ENCODE data around the gene DRC1. TPM values are rescaled to one million over a fixed set of nuclear protein-coding genes. Genes with fewer than 3 reads are reported as not detected.

DRC1 gene
- polyA plus RNA-seq, 1 of the 3 experiments (the other 2 are of a cell fraction): 0.18 TPM

DNA sequence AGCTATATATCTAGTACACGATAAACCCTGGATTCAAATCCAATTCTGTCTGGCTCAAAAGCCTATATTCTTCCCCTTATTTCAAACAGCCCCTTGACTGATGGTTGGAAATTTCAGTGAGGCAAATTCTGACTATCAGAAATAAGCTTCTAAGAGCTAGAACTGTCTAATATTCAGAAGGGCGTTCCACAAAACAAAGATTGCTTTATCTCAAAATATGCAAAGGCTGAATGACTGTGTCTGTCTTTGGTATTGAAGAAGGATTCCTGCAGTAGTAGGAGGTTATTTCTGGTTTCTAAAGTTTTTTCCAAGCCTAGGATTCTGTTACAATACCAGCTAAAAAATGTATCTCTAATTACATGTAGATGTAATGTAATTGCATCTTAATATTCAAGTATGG, 31.1 kb downstream of the DRC1 start (continued):
- TF ChIP-seq, protein P1, sequence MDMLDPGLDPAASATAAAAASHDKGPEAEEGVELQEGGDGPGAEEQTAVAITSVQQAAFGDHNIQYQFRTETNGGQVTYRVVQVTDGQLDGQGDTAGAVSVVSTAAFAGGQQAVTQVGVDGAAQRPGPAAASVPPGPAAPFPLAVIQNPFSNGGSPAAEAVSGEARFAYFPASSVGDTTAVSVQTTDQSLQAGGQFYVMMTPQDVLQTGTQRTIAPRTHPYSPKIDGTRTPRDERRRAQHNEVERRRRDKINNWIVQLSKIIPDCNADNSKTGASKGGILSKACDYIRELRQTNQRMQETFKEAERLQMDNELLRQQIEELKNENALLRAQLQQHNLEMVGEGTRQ (IDR thresholded peaks at IDR 0.05; ENCODE audit: borderline replicate concordance, low read depth, low read length): no peak
- TF ChIP-seq EP300 (IDR thresholded peaks at IDR 0.05; ENCODE audit: borderline replicate concordance in 1 of 2, low read depth in 1 of 2, low read length in 1 of 2): no peak

DNA sequence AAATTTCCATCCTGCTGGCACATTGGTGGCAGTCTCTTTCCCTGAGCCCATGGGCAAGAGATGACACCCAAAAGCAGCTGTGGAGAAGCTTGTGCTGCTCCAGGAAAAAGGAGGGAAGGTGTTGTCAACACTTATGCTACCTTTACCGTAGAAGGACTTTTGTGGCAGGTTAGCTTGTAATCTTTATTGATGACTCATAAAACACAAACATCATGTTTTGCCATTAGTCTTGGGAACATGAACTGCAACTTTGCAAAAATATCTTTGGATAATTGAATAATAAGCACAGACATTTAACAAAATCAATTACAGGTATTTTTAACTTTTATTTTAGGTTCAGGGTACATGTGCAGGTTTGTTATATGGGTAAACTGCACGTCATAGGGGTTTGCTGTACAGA, 33.4 kb downstream of the DRC1 start:
- no peak overlapping the region for H3K4me2 ChIP-seq
- H3K9me2 ChIP-seq: no peaks in the 10 kb centered on the region
- peaks cover 0 to 3% of the 10 kb centered on the region in 2 experiments; a peak in 1 of 4 replicates for H3K4me1 ChIP-seq (ENCODE audit: control insufficient read depth in 1 of 2, insufficient read depth in 2 of 2, low read depth in 1 of 2, low read length in 1 of 2)
- H3K79me2 ChIP-seq (ENCODE audit: insufficient read depth): no peaks in the 10 kb centered on the region
- H3K9ac ChIP-seq: no peak overlapping the region
- TF ChIP-seq SIN3A (IDR thresholded peaks at IDR 0.05; ENCODE audit: borderline replicate concordance, low read depth, low read length) (no peak), GABPA (IDR thresholded peaks at IDR 0.05; ENCODE audit: low read depth) (no peak), SMC3 (IDR thresholded peaks at IDR 0.05; ENCODE audit: low read depth, low read length) (no peak), MXI1 (IDR thresholded peaks at IDR 0.05; ENCODE audit: low read depth, low read length) (no peak), RCOR1 (IDR thresholded peaks at IDR 0.05; ENCODE audit: low read length) (no peak), TAF1 (IDR thresholded peaks at IDR 0.05; ENCODE audit: borderline replicate concordance, low read depth, low read length) (no peak), CHD2 (IDR thresholded peaks at IDR 0.05; ENCODE audit: low read length, partially characterized antibody) (no peak), EP300 (IDR thresholded peaks at IDR 0.05; ENCODE audit: borderline replicate concordance in 1 of 2, low read depth in 1 of 2, low read length in 1 of 2) (no peak), POLR2AphosphoS5 (IDR thresholded peaks at IDR 0.05; ENCODE audit: low read depth, low read length) (no peak), RFX5 (IDR thresholded peaks at IDR 0.05; ENCODE audit: low read length) (no peak), NFIC (IDR thresholded peaks at IDR 0.05; ENCODE audit: borderline replicate concordance) (no peak), FOXM1 (IDR thresholded peaks at IDR 0.05; ENCODE audit: low read depth) (no peak), GATA2 (CRISPR knock-in tag; IDR thresholded peaks at IDR 0.05) (no peak), MEF2A (IDR thresholded peaks at IDR 0.05; ENCODE audit: borderline replicate concordance, low read depth) (no peak)
- TF ChIP-seq, protein P2, sequence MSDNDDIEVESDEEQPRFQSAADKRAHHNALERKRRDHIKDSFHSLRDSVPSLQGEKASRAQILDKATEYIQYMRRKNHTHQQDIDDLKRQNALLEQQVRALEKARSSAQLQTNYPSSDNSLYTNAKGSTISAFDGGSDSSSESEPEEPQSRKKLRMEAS (IDR thresholded peaks at IDR 0.05; ENCODE audit: low read depth): no peak
- TF ChIP-seq, protein P3, sequence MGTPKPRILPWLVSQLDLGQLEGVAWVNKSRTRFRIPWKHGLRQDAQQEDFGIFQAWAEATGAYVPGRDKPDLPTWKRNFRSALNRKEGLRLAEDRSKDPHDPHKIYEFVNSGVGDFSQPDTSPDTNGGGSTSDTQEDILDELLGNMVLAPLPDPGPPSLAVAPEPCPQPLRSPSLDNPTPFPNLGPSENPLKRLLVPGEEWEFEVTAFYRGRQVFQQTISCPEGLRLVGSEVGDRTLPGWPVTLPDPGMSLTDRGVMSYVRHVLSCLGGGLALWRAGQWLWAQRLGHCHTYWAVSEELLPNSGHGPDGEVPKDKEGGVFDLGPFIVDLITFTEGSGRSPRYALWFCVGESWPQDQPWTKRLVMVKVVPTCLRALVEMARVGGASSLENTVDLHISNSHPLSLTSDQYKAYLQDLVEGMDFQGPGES (IDR thresholded peaks at IDR 0.05; ENCODE audit: low read depth, low read length): no peak
- no peak overlapping the region for H2AFZ ChIP-seq (ENCODE audit: low read depth)
- POLR2A ChIA-PET: no interaction called here
- H3K36me3 ChIP-seq (replicated peaks in 1 of 2; ENCODE audit: control insufficient read depth in 1 of 2, insufficient read depth in 2 of 2, low read length in 1 of 2): no peaks in the 10 kb centered on the region
- no peaks in the 10 kb centered on the region for H4K20me1 ChIP-seq (ENCODE audit: insufficient read depth)
- H3K27me3 ChIP-seq (ENCODE audit: insufficient read depth): no peaks in the 10 kb centered on the region
- no peak overlapping the region for H3K4me3 ChIP-seq (ENCODE audit: low read depth in 2 of 2, low read length in 1 of 2)
- DNase-seq: no peak
- H3K27ac ChIP-seq (ENCODE audit: low read depth in 2 of 2, low read length in 1 of 2): no peak overlapping the region
- WGBS (ENCODE audit: low lambda C conversion rate): 76% methylated on average over 2 of the region's 2 CpGs
- H3K9me3 ChIP-seq: no peaks in the 10 kb centered on the region
- H3F3A ChIP-seq (replicated peaks; ENCODE audit: insufficient read depth): no peaks in the 10 kb centered on the region
- CTCF ChIA-PET: interaction anchor here (0.9 to 1.7 kb wide), 2 partner anchors 9 to 17 kb away, joined by 3 to 4 read pairs; no protein-coding TSS in a partner anchor

Measured in SK-N-SH (cell line).